Measurements from ENCODE around the gene MDP1.
"Not testable (repeated sequence)": the region's sequence is repeated elsewhere in the genome, so short reads cannot be mapped to it uniquely, and the experiment has no call there.

MDP1 gene

GRCh38 chr14:24231263-24232120 lies 15.6 kb upstream of the MDP1 start:
- peak in 1 of 2 donors; percentile 37 for DNase-seq

GRCh38 chr14:24228902-24229301 lies 13.0 kb upstream of the MDP1 start:
- DNase-seq: no peak

- no peak for DNase-seq
These were observed 10.6 kb upstream of the MDP1 start for GRCh38 chr14:24226473-24226872.

GRCh38 chr14:24224618-24225071 lies 8.8 kb upstream of the MDP1 start:
- no peak for DNase-seq

- DNase-seq: not testable (repeated sequence)
These were observed 7.1 kb upstream of the MDP1 start for GRCh38 chr14:24222987-24223386.

- DNase-seq: no peak
These were observed 3.7 kb upstream of the MDP1 start for GRCh38 chr14:24219521-24219920.

- DNase-seq: no peak
These were observed 3.2 kb upstream of the MDP1 start for GRCh38 chr14:24219080-24219479.

- DNase-seq: not testable (repeated sequence)
These were observed 1.0 kb upstream of the MDP1 start for GRCh38 chr14:24216876-24217275.

- DNase-seq: no peak
These were observed 456 bp upstream of the MDP1 start for GRCh38 chr14:24216345-24216699.

- DNase-seq: no peak
These were observed 1.8 kb downstream of the MDP1 start for GRCh38 chr14:24213866-24214662.

- DNase-seq: peak; percentile 97
These were observed 2.7 kb downstream of the MDP1 start, which contains the start of gene CHMP4A for GRCh38 chr14:24212924-24213865. Gene CHMP4A, minus strand, starts transcription at chr14:24213488. Its CDS starts 49 bp downstream, at chr14:24213439.

GRCh38 chr14:24211311-24211710 lies 4.6 kb downstream of the MDP1 start:
- no peak for DNase-seq

GRCh38 chr14:24207625-24208024 lies 8.2 kb downstream of the MDP1 start:
- no peak for DNase-seq

- no peak for DNase-seq
These were observed 8.7 kb downstream of the MDP1 start for GRCh38 chr14:24207104-24207551.

- no peak for DNase-seq
These were observed 9.4 kb downstream of the MDP1 start for GRCh38 chr14:24206260-24207103.

- DNase-seq: no peak
These were observed 11.4 kb downstream of the MDP1 start for GRCh38 chr14:24204163-24205146.

GRCh38 chr14:24203249-24203886 lies 12.5 kb downstream of the MDP1 start:
- DNase-seq: not testable (repeated sequence)

- not testable (repeated sequence) for DNase-seq
These were observed 13.3 kb downstream of the MDP1 start for GRCh38 chr14:24202538-24202937.

GRCh38 chr14:24198814-24199524 lies 16.9 kb downstream of the MDP1 start:
- no peak for DNase-seq

Data from CD4-positive, alpha-beta T cell treated with Interferon alpha-2 for 1 hour (primary cell).